Measurements from ENCODE around the gene NANP.

The NANP gene

GRCh38 chr20:25570148-25570530 lies 53.7 kb downstream of the NANP start:
- no peak overlapping the region for H3K4me2 ChIP-seq (ENCODE audit: low read length)
- TF ChIP-seq EZH2phosphoT487 (IDR thresholded peaks at IDR 0.05; ENCODE audit: low read depth): no peak
- TF ChIP-seq CTCF (IDR thresholded peaks at IDR 0.05; ENCODE audit: low read depth, low read length): no peak
- H3K9me3 ChIP-seq (ENCODE audit: insufficient read depth, low read length): no peaks in the 10 kb centered on the region
- H3K79me2 ChIP-seq (ENCODE audit: low read length): no peaks in the 10 kb centered on the region
- no peaks in the 10 kb centered on the region for H3K4me1 ChIP-seq (ENCODE audit: low read length)
- H3K27me3 ChIP-seq (ENCODE audit: low read depth, low read length): no peaks in the 10 kb centered on the region
- no peak overlapping the region for H3K9ac ChIP-seq (ENCODE audit: low read length)
- H4K20me1 ChIP-seq (ENCODE audit: insufficient read depth, low read length): no peaks in the 10 kb centered on the region
- no peak overlapping the region for H3K4me3 ChIP-seq (ENCODE audit: low read length)
- no peak overlapping the region for H2AFZ ChIP-seq (ENCODE audit: low read depth, low read length)
- no peaks in the 10 kb centered on the region for H3K36me3 ChIP-seq (replicated peaks; ENCODE audit: low read depth, low read length)
- H3K27ac ChIP-seq (ENCODE audit: low read length): no peak overlapping the region

- Histone ChIP-seq H3K79me2 (ENCODE audit: low read length) (no peaks in the 10 kb centered on the region), H3K36me3 (replicated peaks; ENCODE audit: low read depth, low read length) (no peaks in the 10 kb centered on the region)
Observed at GRCh38 chr20:25567286-25567685, 56.5 kb downstream of the NANP start.

GRCh38 chr20:25566821-25567220 lies 57.0 kb downstream of the NANP start:
- Histone ChIP-seq H3K4me1 (ENCODE audit: low read length) (no peaks in the 10 kb centered on the region), H3K36me3 (replicated peaks; ENCODE audit: low read depth, low read length) (no peaks in the 10 kb centered on the region), H3K27me3 (ENCODE audit: low read depth, low read length) (no peaks in the 10 kb centered on the region), H3K9me3 (ENCODE audit: insufficient read depth, low read length) (no peaks in the 10 kb centered on the region), H2AFZ (ENCODE audit: low read depth, low read length) (no peak overlapping the region), H3K9ac (ENCODE audit: low read length) (no peak overlapping the region), H3K79me2 (ENCODE audit: low read length) (no peaks in the 10 kb centered on the region), H3K4me2 (ENCODE audit: low read length) (no peak overlapping the region), H3K27ac (ENCODE audit: low read length) (no peak overlapping the region), H4K20me1 (ENCODE audit: insufficient read depth, low read length) (no peaks in the 10 kb centered on the region), H3K4me3 (ENCODE audit: low read length) (no peak overlapping the region)
- TF ChIP-seq CTCF (IDR thresholded peaks at IDR 0.05; ENCODE audit: low read depth, low read length): no peak
- TF ChIP-seq EZH2phosphoT487 (IDR thresholded peaks at IDR 0.05; ENCODE audit: low read depth): no peak

More at GRCh38 chr20:25567286-25567685, 56.5 kb downstream of the NANP start:
- Histone ChIP-seq H3K4me2 (ENCODE audit: low read length) (no peak overlapping the region), H3K9ac (ENCODE audit: low read length) (no peak overlapping the region), H3K27me3 (ENCODE audit: low read depth, low read length) (no peaks in the 10 kb centered on the region), H3K27ac (ENCODE audit: low read length) (no peak overlapping the region), H4K20me1 (ENCODE audit: insufficient read depth, low read length) (no peaks in the 10 kb centered on the region), H3K4me3 (ENCODE audit: low read length) (no peak overlapping the region), H3K9me3 (ENCODE audit: insufficient read depth, low read length) (no peaks in the 10 kb centered on the region), H2AFZ (ENCODE audit: low read depth, low read length) (no peak overlapping the region), H3K4me1 (ENCODE audit: low read length) (no peaks in the 10 kb centered on the region)
- no peak for TF ChIP-seq EZH2phosphoT487 (IDR thresholded peaks at IDR 0.05; ENCODE audit: low read depth)
- no peak for TF ChIP-seq CTCF (IDR thresholded peaks at IDR 0.05; ENCODE audit: low read depth, low read length)

GRCh38 chr20:25565578-25566157 lies 58.1 kb downstream of the NANP start:
- no peaks in the 10 kb centered on the region for H3K79me2 ChIP-seq (ENCODE audit: low read length)
- H3K36me3 ChIP-seq (replicated peaks; ENCODE audit: low read depth, low read length): no peaks in the 10 kb centered on the region
- H3K4me2 ChIP-seq (ENCODE audit: low read length): no peak overlapping the region
- no peaks in the 10 kb centered on the region for H3K9me3 ChIP-seq (ENCODE audit: insufficient read depth, low read length)
- H3K27ac ChIP-seq (ENCODE audit: low read length): no peak overlapping the region
- H3K4me1 ChIP-seq (ENCODE audit: low read length): no peaks in the 10 kb centered on the region
- no peak overlapping the region for H3K9ac ChIP-seq (ENCODE audit: low read length)
- no peak overlapping the region for H3K4me3 ChIP-seq (ENCODE audit: low read length)
- H2AFZ ChIP-seq (ENCODE audit: low read depth, low read length): no peak overlapping the region
- no peaks in the 10 kb centered on the region for H4K20me1 ChIP-seq (ENCODE audit: insufficient read depth, low read length)
- H3K27me3 ChIP-seq (ENCODE audit: low read depth, low read length): no peaks in the 10 kb centered on the region
- TF ChIP-seq EZH2phosphoT487 (IDR thresholded peaks at IDR 0.05; ENCODE audit: low read depth): no peak
- no peak for TF ChIP-seq CTCF (IDR thresholded peaks at IDR 0.05; ENCODE audit: low read depth, low read length)

Data from OCI-LY3 (cell line).